ENCODE measurements around the gene PIBF1. TPM values are rescaled to one million over a fixed set of nuclear protein-coding genes. Genes with fewer than 3 reads are reported as not detected.
A peak's percentile ranks its signal among the peaks of the same experiment; 100 is the strongest.

Gene PIBF1
- total and polyA plus RNA-seq, 2 donors (not counting 1 experiment from before 2014, with no cell fraction given) = 9.6 to 25.1 TPM

DNA sequence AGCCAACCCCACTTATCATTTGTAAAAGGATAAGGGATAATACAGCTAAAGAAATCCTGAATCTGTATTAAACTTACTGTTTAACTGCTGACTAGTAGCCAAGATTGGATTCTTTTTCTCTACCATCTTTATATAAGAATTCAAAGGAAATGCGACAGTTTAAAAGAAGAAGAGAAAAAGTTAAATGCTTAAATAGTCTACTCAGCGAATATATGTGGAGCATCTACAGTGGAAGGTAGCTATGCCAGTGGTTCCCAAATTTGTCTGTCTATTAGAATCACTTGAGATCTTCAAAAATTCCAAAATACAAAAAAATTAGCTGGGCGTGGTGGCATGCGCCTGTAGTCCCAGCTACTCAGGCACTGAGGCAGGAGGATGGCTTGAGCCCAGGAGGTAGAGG lies 216.1 kb downstream of the PIBF1 start:
- no peak for TF ChIP-seq EZH2 (IDR thresholded peaks at IDR 0.05; ENCODE audit: low read length, missing control alignments)
- TF ChIP-seq, protein P1, sequence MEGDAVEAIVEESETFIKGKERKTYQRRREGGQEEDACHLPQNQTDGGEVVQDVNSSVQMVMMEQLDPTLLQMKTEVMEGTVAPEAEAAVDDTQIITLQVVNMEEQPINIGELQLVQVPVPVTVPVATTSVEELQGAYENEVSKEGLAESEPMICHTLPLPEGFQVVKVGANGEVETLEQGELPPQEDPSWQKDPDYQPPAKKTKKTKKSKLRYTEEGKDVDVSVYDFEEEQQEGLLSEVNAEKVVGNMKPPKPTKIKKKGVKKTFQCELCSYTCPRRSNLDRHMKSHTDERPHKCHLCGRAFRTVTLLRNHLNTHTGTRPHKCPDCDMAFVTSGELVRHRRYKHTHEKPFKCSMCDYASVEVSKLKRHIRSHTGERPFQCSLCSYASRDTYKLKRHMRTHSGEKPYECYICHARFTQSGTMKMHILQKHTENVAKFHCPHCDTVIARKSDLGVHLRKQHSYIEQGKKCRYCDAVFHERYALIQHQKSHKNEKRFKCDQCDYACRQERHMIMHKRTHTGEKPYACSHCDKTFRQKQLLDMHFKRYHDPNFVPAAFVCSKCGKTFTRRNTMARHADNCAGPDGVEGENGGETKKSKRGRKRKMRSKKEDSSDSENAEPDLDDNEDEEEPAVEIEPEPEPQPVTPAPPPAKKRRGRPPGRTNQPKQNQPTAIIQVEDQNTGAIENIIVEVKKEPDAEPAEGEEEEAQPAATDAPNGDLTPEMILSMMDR (conservative IDR thresholded peaks at IDR 0.05 in 1 of 2, IDR thresholded peaks at IDR 0.05 in 1 of 2; ENCODE audit: low read depth in 1 of 2, low read length in 2 of 2) = no peak

DNA sequence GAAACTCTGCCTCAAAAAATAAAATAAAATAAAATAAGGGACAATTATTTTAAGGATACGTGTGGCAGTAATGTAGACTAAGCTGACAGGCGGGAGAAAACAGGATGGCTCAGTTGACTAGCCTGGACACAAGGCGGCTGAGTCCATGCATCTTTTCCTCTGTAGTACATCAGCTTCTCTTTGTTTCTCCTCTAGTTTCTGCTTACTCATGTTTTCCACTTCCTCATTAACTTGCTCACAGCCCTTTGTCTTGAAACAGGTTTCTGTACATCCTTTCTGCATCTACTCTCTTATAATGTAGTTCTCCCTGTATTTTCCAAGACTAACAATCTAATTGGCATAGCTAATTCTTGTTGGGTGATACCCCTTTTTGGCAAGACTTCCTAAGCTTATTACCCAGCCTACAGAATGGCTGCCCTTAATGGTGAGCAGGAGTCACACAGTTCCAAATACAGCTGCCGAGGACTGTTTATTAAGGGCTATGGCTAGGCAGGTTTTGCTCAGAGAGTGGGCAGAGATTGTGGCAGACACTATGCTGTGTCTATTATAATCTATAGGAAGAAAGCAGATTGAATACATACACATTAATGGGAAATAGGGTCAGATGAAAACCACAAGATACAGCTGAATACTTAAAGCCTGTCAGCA lies 218.2 kb downstream of the PIBF1 start:
- no peak overlapping the region for H3K4me3 ChIP-seq (replicated peaks in 1 of 4; ENCODE audit: control extremely low read depth in 1 of 4, insufficient read depth in 1 of 4, low read depth in 3 of 4, low read length in 4 of 4)
- no peaks in the 10 kb centered on the region for H3K9me3 ChIP-seq (ENCODE audit: control insufficient read depth, insufficient read depth, low read depth, low read length)
- H3K27me3 ChIP-seq (ENCODE audit: control insufficient read depth, insufficient read depth, low read length) = no peaks in the 10 kb centered on the region
- no peaks in the 10 kb centered on the region for H3K36me3 ChIP-seq (ENCODE audit: control insufficient read depth, insufficient read depth, low read length)
- no peaks in the 10 kb centered on the region for H3K79me2 ChIP-seq (ENCODE audit: control insufficient read depth, insufficient read depth, low read length)
- H2AFZ ChIP-seq (ENCODE audit: low read length) = no peak overlapping the region
- H3K4me1 ChIP-seq (ENCODE audit: control insufficient read depth, extremely low read depth, insufficient read depth, low read length) = no peaks in the 10 kb centered on the region
- no peak overlapping the region for H3K9ac ChIP-seq (ENCODE audit: insufficient read depth, low read length)
- no peaks in the 10 kb centered on the region for H4K20me1 ChIP-seq (ENCODE audit: control insufficient read depth, extremely low read depth, insufficient read depth, low read length)
- no peak overlapping the region for H3K4me2 ChIP-seq (ENCODE audit: extremely low read depth, insufficient read depth, low read length)
- TF ChIP-seq, protein P1 (conservative IDR thresholded peaks at IDR 0.05 in 1 of 2, IDR thresholded peaks at IDR 0.05 in 1 of 2; ENCODE audit: low read depth in 1 of 2, low read length in 2 of 2) = no peak
- no peak for TF ChIP-seq EZH2 (IDR thresholded peaks at IDR 0.05; ENCODE audit: low read length, missing control alignments)
- peak in 1 of 2 donors; percentile 73 for DNase-seq (ENCODE audit: low read depth in 2 of 2)
- H3K27ac ChIP-seq (ENCODE audit: insufficient read depth, low read length) = no peak overlapping the region

More for the DNA sequence above, 216.1 kb downstream of the PIBF1 start:
- H3K4me1 ChIP-seq (ENCODE audit: control insufficient read depth, extremely low read depth, insufficient read depth, low read length) = no peaks in the 10 kb centered on the region
- no peaks in the 10 kb centered on the region for H3K79me2 ChIP-seq (ENCODE audit: control insufficient read depth, insufficient read depth, low read length)
- no peak overlapping the region for H3K4me3 ChIP-seq (replicated peaks in 1 of 4; ENCODE audit: control extremely low read depth in 1 of 4, insufficient read depth in 1 of 4, low read depth in 3 of 4, low read length in 4 of 4)
- no peaks in the 10 kb centered on the region for H3K36me3 ChIP-seq (ENCODE audit: control insufficient read depth, insufficient read depth, low read length)
- H3K4me2 ChIP-seq (ENCODE audit: extremely low read depth, insufficient read depth, low read length) = no peak overlapping the region
- no peak overlapping the region for H3K27ac ChIP-seq (ENCODE audit: insufficient read depth, low read length)
- H2AFZ ChIP-seq (ENCODE audit: low read length) = no peak overlapping the region
- no peaks in the 10 kb centered on the region for H4K20me1 ChIP-seq (ENCODE audit: control insufficient read depth, extremely low read depth, insufficient read depth, low read length)
- H3K9ac ChIP-seq (ENCODE audit: insufficient read depth, low read length) = no peak overlapping the region
- no peaks in the 10 kb centered on the region for H3K27me3 ChIP-seq (ENCODE audit: control insufficient read depth, insufficient read depth, low read length)
- no peaks in the 10 kb centered on the region for H3K9me3 ChIP-seq (ENCODE audit: control insufficient read depth, insufficient read depth, low read depth, low read length)
- no peak for DNase-seq (ENCODE audit: low read depth in 2 of 2)

DNA sequence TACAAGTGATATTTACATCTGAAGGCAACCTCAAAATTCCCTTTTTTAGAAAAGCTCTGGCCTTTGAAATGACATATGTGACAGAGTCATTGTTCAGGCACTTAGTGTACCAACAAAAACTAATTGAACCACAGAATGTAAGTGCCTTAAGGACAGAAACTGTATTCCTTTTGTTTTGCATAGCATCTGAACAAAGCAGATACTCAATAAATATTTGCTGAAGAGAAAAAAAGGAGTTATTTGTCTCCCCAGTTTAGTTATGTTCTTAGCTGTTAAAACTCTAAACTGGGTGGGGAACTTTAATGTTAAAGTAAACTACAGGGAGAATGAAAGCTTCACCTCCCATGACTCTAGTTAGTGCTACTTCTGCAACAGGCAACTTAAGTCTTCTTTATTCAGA lies 220.0 kb downstream of the PIBF1 start:
- H2AFZ ChIP-seq (ENCODE audit: low read length) = no peak overlapping the region
- H3K27me3 ChIP-seq (ENCODE audit: control insufficient read depth, insufficient read depth, low read length) = no peaks in the 10 kb centered on the region
- no peak overlapping the region for H3K9ac ChIP-seq (ENCODE audit: insufficient read depth, low read length)
- H3K4me1 ChIP-seq (ENCODE audit: control insufficient read depth, extremely low read depth, insufficient read depth, low read length) = no peaks in the 10 kb centered on the region
- no peak for DNase-seq (ENCODE audit: low read depth in 2 of 2)
- no peaks in the 10 kb centered on the region for H3K9me3 ChIP-seq (ENCODE audit: control insufficient read depth, insufficient read depth, low read depth, low read length)
- H3K4me3 ChIP-seq (replicated peaks in 1 of 4; ENCODE audit: control extremely low read depth in 1 of 4, insufficient read depth in 1 of 4, low read depth in 3 of 4, low read length in 4 of 4) = no peak overlapping the region
- no peak overlapping the region for H3K4me2 ChIP-seq (ENCODE audit: extremely low read depth, insufficient read depth, low read length)
- no peaks in the 10 kb centered on the region for H3K36me3 ChIP-seq (ENCODE audit: control insufficient read depth, insufficient read depth, low read length)
- H4K20me1 ChIP-seq (ENCODE audit: control insufficient read depth, extremely low read depth, insufficient read depth, low read length) = no peaks in the 10 kb centered on the region
- no peak for TF ChIP-seq EZH2 (IDR thresholded peaks at IDR 0.05; ENCODE audit: low read length, missing control alignments)
- TF ChIP-seq, protein P1 (conservative IDR thresholded peaks at IDR 0.05 in 1 of 2, IDR thresholded peaks at IDR 0.05 in 1 of 2; ENCODE audit: low read depth in 1 of 2, low read length in 2 of 2) = no peak
- no peaks in the 10 kb centered on the region for H3K79me2 ChIP-seq (ENCODE audit: control insufficient read depth, insufficient read depth, low read length)
- no peak overlapping the region for H3K27ac ChIP-seq (ENCODE audit: insufficient read depth, low read length)

Measured in fibroblast of lung (primary cell).